ENCODE measurements around the gene SCO2. TPM values are rescaled to one million over a fixed set of nuclear protein-coding genes. Genes with fewer than 3 reads are reported as not detected.

Gene SCO2
- total and polyA plus RNA-seq, 2 of the 13 experiments (the other 11 are each of a cell fraction or from before 2014, with no cell fraction given): 0.32 to 3.7 TPM

DNA sequence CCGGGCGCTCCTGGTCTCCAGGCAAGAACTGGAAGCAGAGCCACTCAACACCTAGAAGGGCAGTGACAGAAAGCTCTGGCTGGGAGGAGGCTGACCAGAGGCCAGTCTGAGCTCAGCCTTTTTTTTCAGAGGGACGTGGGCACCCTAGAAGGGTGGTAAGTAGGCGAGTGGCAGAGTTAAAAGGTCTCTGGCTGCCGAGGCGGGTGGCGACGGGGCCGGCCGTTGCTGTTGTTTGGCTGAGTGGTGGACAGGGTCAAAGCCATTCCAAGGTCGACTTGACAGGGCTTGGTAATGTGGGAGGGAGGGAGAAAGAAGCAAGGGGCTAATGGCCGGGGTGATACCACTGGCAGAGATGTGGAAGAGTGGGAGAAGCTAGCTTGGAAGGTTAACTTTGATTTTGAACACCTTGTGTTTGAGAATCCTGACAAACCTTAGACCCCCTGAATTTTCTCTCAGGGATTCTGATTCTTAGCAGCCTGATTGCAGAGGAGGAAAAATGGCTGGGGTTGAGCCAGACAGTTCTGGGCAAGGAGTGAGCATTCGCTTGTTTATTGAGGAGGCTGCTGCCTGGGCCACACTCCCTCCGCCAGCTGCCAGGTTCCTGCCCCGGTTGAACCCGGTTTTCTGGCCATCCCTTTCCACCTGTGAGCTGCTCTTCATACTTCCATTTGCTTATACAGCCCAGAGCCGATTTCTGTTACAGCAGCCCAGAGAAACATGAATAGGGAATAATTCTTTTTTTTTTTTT lies 38.2 kb upstream of the SCO2 start (continued):
- TF ChIP-seq, protein P1, sequence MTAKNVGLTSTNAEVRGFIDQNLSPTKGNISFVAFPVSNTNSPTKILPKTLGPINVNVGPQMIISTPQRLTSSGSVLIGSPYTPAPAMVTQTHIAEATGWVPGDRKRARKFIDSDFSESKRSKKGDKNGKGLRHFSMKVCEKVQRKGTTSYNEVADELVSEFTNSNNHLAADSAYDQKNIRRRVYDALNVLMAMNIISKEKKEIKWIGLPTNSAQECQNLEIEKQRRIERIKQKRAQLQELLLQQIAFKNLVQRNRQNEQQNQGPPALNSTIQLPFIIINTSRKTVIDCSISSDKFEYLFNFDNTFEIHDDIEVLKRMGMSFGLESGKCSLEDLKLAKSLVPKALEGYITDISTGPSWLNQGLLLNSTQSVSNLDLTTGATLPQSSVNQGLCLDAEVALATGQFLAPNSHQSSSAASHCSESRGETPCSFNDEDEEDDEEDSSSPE (CRISPR knock-in tag; IDR thresholded peaks at IDR 0.05): no peak
- TF ChIP-seq CCDC6 (CRISPR knock-in tag; IDR thresholded peaks at IDR 0.05): no peak

DNA sequence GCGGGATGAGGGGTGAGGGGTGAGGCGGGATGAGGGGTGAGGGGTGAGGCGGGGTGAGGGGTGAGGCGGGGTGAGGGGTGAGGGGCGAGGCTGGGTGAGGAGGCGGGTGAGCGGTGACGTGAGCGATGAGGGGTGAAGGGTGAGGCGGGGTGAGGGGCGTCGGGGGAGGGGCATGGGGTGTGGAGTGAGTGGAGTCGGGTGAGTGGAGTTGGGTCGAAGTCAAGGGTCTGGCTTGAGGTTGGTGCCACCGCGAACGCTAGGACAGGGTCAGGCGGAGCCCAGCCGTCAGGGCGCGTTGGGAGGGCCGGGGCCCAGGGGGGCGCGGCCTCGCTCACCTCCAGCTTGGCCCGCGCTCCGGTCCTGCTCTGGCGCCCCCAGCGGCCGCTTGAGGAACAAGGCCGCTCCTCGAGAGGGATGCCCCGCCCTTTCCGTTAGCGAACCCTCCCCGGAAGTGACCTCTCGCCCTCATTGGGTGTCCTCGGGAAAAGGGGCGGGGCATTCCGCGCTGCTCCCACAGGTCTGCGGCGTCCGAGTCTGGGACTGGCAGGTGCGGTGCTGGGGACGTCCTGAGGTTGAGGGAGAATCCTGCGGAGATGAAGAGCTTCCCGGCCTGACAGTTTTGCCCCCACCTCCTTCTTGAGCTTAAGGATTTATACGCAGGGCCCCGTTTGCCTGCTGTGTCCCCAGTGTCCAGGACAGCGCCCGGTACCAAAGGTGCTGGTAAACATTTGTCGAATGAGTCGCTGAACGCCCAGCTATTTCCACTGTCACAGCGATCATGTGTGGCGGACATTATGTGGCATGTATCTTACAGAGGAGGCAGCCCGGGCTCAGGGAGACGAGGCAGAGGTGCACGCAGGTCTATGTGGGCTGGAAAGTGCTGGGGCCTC lies 37.4 kb upstream of the SCO2 start, which contains the start of gene SYCE3:
SYCE3 (minus strand) TSS at position 397 of the 890 bp plus-strand sequence. CDS start 6,514 bp downstream, outside the sequence.
- Histone ChIP-seq H3K4me3 (replicated peaks in 1 of 3; ENCODE audit: insufficient read depth in 1 of 3, low read depth in 2 of 3, low read length in 3 of 3) (peak within 1 kb of the TSS; percentile 68 to 85 (median 71)), H3K27me3 (ENCODE audit: control insufficient read depth in 1 of 2, insufficient read depth in 2 of 2, low read length in 2 of 2) (peaks cover 0 to 22% of the 10 kb centered on the region in 2 experiments; a peak in 2 of 5 replicates), H3K36me3 (replicated peaks in 1 of 2; ENCODE audit: control insufficient read depth in 1 of 2, insufficient read depth in 2 of 2, low read length in 2 of 2) (no peaks in the 10 kb centered on the region), H3K4me2 (ENCODE audit: low read depth, low read length) (peak within 1 kb of the TSS; percentile 89), H2AFZ (ENCODE audit: low read length) (no peak within 1 kb of the TSS), H3K4me1 (ENCODE audit: insufficient read depth, low read length) (peaks cover 12% of the 10 kb centered on the region), H3K9ac (ENCODE audit: insufficient read depth, low read depth, low read length) (peak within 1 kb of the TSS; percentile 64), H3K9me3 (ENCODE audit: low read length) (no peaks in the 10 kb centered on the region), H3K27ac (ENCODE audit: extremely low read length, insufficient read depth, low read length) (peak within 1 kb of the TSS; percentile 55), H4K20me1 (ENCODE audit: insufficient read depth, low read length) (no peaks in the 10 kb centered on the region), H3K79me2 (ENCODE audit: insufficient read depth, low read length) (no peaks in the 10 kb centered on the region)
- FAIRE-seq (peak; percentile 87), DNase-seq (ENCODE audit: low spot score) (peak; percentile 92), ATAC-seq (peak; percentile 95)
- BruUV-seq (replicated peaks): TSS peak; percentile 83
- 27% methylated on average over 27 of the region's 61 CpGs for WGBS (ENCODE audit: low lambda C conversion rate)
- ChIA-PET POLR2A (interaction anchor here (0.7 to 2.9 kb wide), 18 partner anchors 12 to 319 kb away, joined by 3 to 36 read pairs (median 6); partner anchors contain the start of genes CHKB, CPT1B, KLHDC7B and LMF2), CTCF (ENCODE audit: low intra/inter-chr PET ratio, low total read pairs) (interaction anchor here (1.2 kb wide), 1 partner anchor 51 kb away, joined by 3 read pairs; no protein-coding TSS in a partner anchor)
- in situ Hi-C loops (cut with HindIII; ENCODE audit: extremely low pct_ligation_motif_present, low pct_unique_long_range_greater_than_20kb): no loop called here
- intact Hi-C loops (cut with micrococcal nuclease; ENCODE audit: unreplicated experiment): loop anchor here (5.0 kb wide), 1 partner anchor 35 kb away; the partner anchor contains the start of gene SCO2
- no peak for TF ChIP-seq PAX8 (CRISPR knock-in tag; IDR thresholded peaks at IDR 0.05; ENCODE audit: borderline replicate concordance)
- no peak for TF ChIP-seq ZNF678 (CRISPR knock-in tag; IDR thresholded peaks at IDR 0.05)
- 0 out of 2 replicates have a peak, but pooled peaks have one; percentile 46 for TF ChIP-seq AHR (CRISPR knock-in tag; IDR thresholded peaks at IDR 0.05)
- no peak for TF ChIP-seq ZNF558 (CRISPR knock-in tag; IDR thresholded peaks at IDR 0.05; ENCODE audit: borderline replicate concordance)
- TF ChIP-seq SCMH1 (CRISPR knock-in tag; IDR thresholded peaks at IDR 0.05; ENCODE audit: borderline replicate concordance): no peak
- TF ChIP-seq ZNF275 (CRISPR knock-in tag; IDR thresholded peaks at IDR 0.05; ENCODE audit: borderline replicate concordance): no peak
- no peak for TF ChIP-seq SETDB1 (CRISPR knock-in tag; IDR thresholded peaks at IDR 0.05; ENCODE audit: borderline replicate concordance)
- TF ChIP-seq ZNF816 (CRISPR knock-in tag; IDR thresholded peaks at IDR 0.05; ENCODE audit: borderline replicate concordance): no peak
- TF ChIP-seq SIX4 (CRISPR knock-in tag; IDR thresholded peaks at IDR 0.05): no peak
- peak; percentile 41; the same call in 1 of the 2 replicates for TF ChIP-seq GATAD2A (CRISPR knock-in tag; IDR thresholded peaks at IDR 0.05)
- no peak for TF ChIP-seq EEA1 (CRISPR knock-in tag; IDR thresholded peaks at IDR 0.05; ENCODE audit: borderline replicate concordance)
- TF ChIP-seq, protein P2, sequence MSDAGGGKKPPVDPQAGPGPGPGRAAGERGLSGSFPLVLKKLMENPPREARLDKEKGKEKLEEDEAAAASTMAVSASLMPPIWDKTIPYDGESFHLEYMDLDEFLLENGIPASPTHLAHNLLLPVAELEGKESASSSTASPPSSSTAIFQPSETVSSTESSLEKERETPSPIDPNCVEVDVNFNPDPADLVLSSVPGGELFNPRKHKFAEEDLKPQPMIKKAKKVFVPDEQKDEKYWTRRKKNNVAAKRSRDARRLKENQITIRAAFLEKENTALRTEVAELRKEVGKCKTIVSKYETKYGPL (CRISPR knock-in tag; IDR thresholded peaks at IDR 0.05): no peak
- TF ChIP-seq ZSCAN12 (CRISPR knock-in tag; IDR thresholded peaks at IDR 0.05): no peak
- no peak for TF ChIP-seq ZFP90 (CRISPR knock-in tag; IDR thresholded peaks at IDR 0.05; ENCODE audit: borderline replicate concordance)
- no peak for TF ChIP-seq ZFAT (CRISPR knock-in tag; conservative IDR thresholded peaks at IDR 0.05)

Data from HepG2 (cell line).